B cell (primary cell): Measurements from ENCODE around the gene MRPL34. TPM values are rescaled to one million over a fixed set of nuclear protein-coding genes. Genes with fewer than 3 reads are reported as not detected.

Experiments
- ATAC-seq: fragments of 200-7000 bp; cut with Tn5 transposase; one replicate; pipeline ENCODE4 v1.10.0; 2021; ENCODE audit warnings: low read depth, mild to moderate bottlenecking, moderate number of reproducible peaks, moderate library complexity
- CTCF ChIA-PET: fragments of 350-600 bp; sonication (Branson Sonifier 250); formaldehyde crosslinking; loops from one replicate; lab custom pipeline; 2021; ENCODE audit warnings: antibody characterized with exemption, inconsistent platforms; lab: Charles Lee
- POLR2A ChIA-PET: fragments of 350-600 bp; sonication (Branson Sonifier 250); formaldehyde crosslinking; loops from one replicate; lab custom pipeline; 2021; ENCODE audit warnings: antibody characterized with exemption; lab: Charles Lee
- DNase-seq: peaks from one replicate; pipeline ENCODE4 v3.0.0; 2013
- H2AFZ ChIP-seq: 2 replicates; pipeline ENCODE4 v1.6.1; 2012; ENCODE audit warnings: mild to moderate bottlenecking, low read depth, low read length; ENCODE audit not compliant: insufficient read depth, poor library complexity, severe bottlenecking
- H3K27ac ChIP-seq, 2 donors: 1 replicate in 1 of 2; 2 replicates in 1 of 2; pipeline ENCODE4 v1.5.1; 2012 to 2013; ENCODE audit warnings: low read length in 2 of 2, mild to moderate bottlenecking in 2 of 2, moderate library complexity in 1 of 2
- H3K27me3 ChIP-seq, 4 experiments: fragments of 200-600 bp in 1 of 4; sonication (generic) in 1 of 4; replicated peaks in 1 of 4; 1 replicate in 2 of 4; 2 replicates in 2 of 4; pipeline versions ENCODE4 v1.6.1 to v1.7.0; 2013 to 2016; ENCODE audit warnings: low read length in 3 of 4, mild to moderate bottlenecking in 2 of 4, mixed read lengths in 1 of 4, moderate library complexity in 1 of 4; ENCODE audit not compliant: insufficient read depth in 4 of 4, control insufficient read depth in 3 of 4; ENCODE audit errors: control extremely low read depth in 1 of 4
- H3K36me3 ChIP-seq, 2 experiments: replicated peaks in 1 of 2; 1 replicate in 1 of 2; 2 replicates in 1 of 2; pipeline versions ENCODE4 v1.6.1 to v1.7.1; 2013; ENCODE audit warnings: low read length in 1 of 2; ENCODE audit not compliant: insufficient read depth in 2 of 2, control insufficient read depth in 1 of 2; ENCODE audit errors: control extremely low read depth in 1 of 2, extremely low read depth in 1 of 2
- H3K4me1 ChIP-seq, 2 donors: fragments of 200-600 bp in 1 of 2; sonication (generic) in 1 of 2; 1 replicate in 1 of 2; 2 replicates in 1 of 2; pipeline versions ENCODE4 v1.5.1 to v1.6.1; 2013 to 2017; ENCODE audit warnings: low read length in 2 of 2; ENCODE audit not compliant: control insufficient read depth in 2 of 2, insufficient read depth in 2 of 2
- H3K4me2 ChIP-seq: replicated peaks from 2 replicates; pipeline ENCODE3; 2012; ENCODE audit warnings: mild to moderate bottlenecking, low read depth, low read length; ENCODE audit not compliant: poor library complexity, severe bottlenecking
- H3K4me3 ChIP-seq, 5 experiments: fragments of 200-600 bp in 1 of 5; sonication (generic) in 1 of 5; 1 replicate in 3 of 5; 2 replicates in 2 of 5; pipeline versions ENCODE4 v1.5.1 to v1.7.0; 2011 to 2016; ENCODE audit warnings: low read length in 4 of 5, mild to moderate bottlenecking in 4 of 5, low read depth in 2 of 5, control low read depth in 1 of 5, moderate library complexity in 1 of 5; ENCODE audit not compliant: insufficient read depth in 1 of 5; ENCODE audit errors: control extremely low read depth in 1 of 5, extremely low read depth in 1 of 5
- H3K79me2 ChIP-seq: fragments of 200-600 bp; sonication (generic); one replicate; pipeline ENCODE4 v1.6.0; 2016; ENCODE audit warnings: low read length; ENCODE audit not compliant: control insufficient read depth, insufficient read depth
- H3K9ac ChIP-seq: fragments of 200-600 bp; sonication (generic); 2 replicates; pipeline ENCODE4 v1.6.1; 2017; ENCODE audit warnings: mild to moderate bottlenecking, low read length, moderate library complexity
- H3K9me3 ChIP-seq, 3 donors: one replicate each; pipeline versions ENCODE4 v1.6.1 to v1.7.1; 2013; ENCODE audit warnings: low read length in 2 of 3; ENCODE audit not compliant: control insufficient read depth in 2 of 3, insufficient read depth in 1 of 3; ENCODE audit errors: control extremely low read depth in 1 of 3
- H4K20me1 ChIP-seq: 2 replicates; pipeline ENCODE4 v1.6.0; 2012; ENCODE audit warnings: mild to moderate bottlenecking, low read length; ENCODE audit not compliant: insufficient read depth, control insufficient read depth, poor library complexity, severe bottlenecking
- H3K27ac Mint-ChIP-seq: one replicate; pipeline ENCODE4 v1.8.0; 2021; ENCODE audit warnings: mixed read lengths
- H3K27me3 Mint-ChIP-seq: one replicate; pipeline ENCODE4 v1.8.0; 2021; ENCODE audit warnings: mixed read lengths
- H3K4me1 Mint-ChIP-seq: one replicate; pipeline ENCODE4 v1.8.0; 2021; ENCODE audit warnings: mixed read lengths
- H3K4me3 Mint-ChIP-seq: one replicate; pipeline ENCODE4 v1.8.0; 2021; ENCODE audit warnings: mixed read lengths
- H3K9me3 Mint-ChIP-seq: one replicate; pipeline ENCODE4 v1.8.0; 2022; ENCODE audit warnings: mixed read lengths; ENCODE audit not compliant: insufficient read depth
- EZH2 ChIP-seq: IDR thresholded peaks from 2 replicates; pipeline ENCODE4 v1.6.1; 2012; ENCODE audit warnings: borderline replicate concordance, low read depth, mild to moderate bottlenecking, moderate library complexity, low read length; ENCODE audit not compliant: insufficient read depth, poor library complexity, severe bottlenecking
- WGBS: methylation state at CpG from one replicate; pipeline ENCODE4 v1.1.5; 2013; ENCODE audit warnings: missing lambda C conversion rate; ENCODE audit not compliant: insufficient coverage; 5-methylcytosine and 5-hydroxymethylcytosine counted together
- intact Hi-C: fragments of 100-400 bp; cut with micrococcal nuclease; formaldehyde crosslinking; loops from one replicate; pipeline ENCODE4 v1.10.0; 2022
- polyA plus RNA-seq: library from polyadenylated mRNA; depleted of rRNA; stranded (reverse); fragments of >200 nt; gene quantifications from 2 replicates; pipeline ENCODE4 v1.2.3, GENCODE V29; 2012
- total RNA-seq, 2 donors: library from RNA; stranded (reverse); fragments of 120-200 nt in 1 of 2; gene quantifications; 1 replicate in 1 of 2; 2 replicates in 1 of 2; pipeline versions ENCODE4 v1.2.3 to v1.2.4, GENCODE V29; 2013 to 2022
- TF ChIP-seq, protein P1 (sequence below): fragments of 200-600 bp; IDR thresholded peaks from one replicate; pipeline ENCODE4 v1.8.0; 2022; ENCODE audit warnings: antibody characterized with exemption, mild to moderate bottlenecking

MRPL34 gene
- total and polyA plus RNA-seq, 2 donors (not counting 1 experiment from before 2014, with no cell fraction given), result 16.5 to 45.7 TPM

DNA sequence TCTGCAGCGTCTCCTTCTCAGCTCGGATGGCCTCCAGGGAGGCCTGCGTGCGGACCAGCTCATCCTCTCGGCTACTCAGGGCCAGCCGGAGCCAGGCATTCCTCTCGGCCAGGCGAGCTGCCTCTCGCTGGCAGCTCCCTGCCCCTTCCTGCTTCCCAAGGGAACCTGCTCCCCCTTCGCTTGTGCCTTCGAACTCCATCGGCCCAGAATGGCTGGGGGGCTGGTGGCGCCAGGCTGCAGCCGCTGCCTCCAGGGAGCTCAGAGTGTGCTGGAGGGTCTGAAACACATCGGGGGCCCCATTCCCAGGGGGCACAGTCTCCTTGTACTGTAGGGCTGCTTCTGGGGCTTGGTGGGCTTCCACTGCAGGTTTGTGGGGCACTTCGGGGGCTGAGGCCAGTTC is 43.1 kb upstream of the MRPL34 start:
- H3K27me3 ChIP-seq, result no peaks in the 10 kb centered on the region
- Mint-ChIP-seq H3K4me3 (no peak overlapping the region), H3K4me1 (peaks cover 18% of the 10 kb centered on the region), H3K27me3 (no peaks in the 10 kb centered on the region), H3K9me3 (no peaks in the 10 kb centered on the region), H3K27ac (no peak overlapping the region)
- H3K79me2 ChIP-seq, result no peaks in the 10 kb centered on the region
- H3K9me3 ChIP-seq, result peaks cover 0 to 20% (median 6%) of the 10 kb centered on the region in 3 donors
- H4K20me1 ChIP-seq, result no peaks in the 10 kb centered on the region
- H3K27ac ChIP-seq, result no peak overlapping the region
- no peaks in the 10 kb centered on the region for H3K36me3 ChIP-seq
- intact Hi-C loops, result no loop called here
- H3K4me1 ChIP-seq, result peaks cover 0 to 23% of the 10 kb centered on the region in 2 donors
- DNase-seq, result no peak
- H3K9ac ChIP-seq, result no peak overlapping the region
- no peak overlapping the region for H3K4me3 ChIP-seq
- no peak for TF ChIP-seq EZH2
- TF ChIP-seq, protein P1, sequence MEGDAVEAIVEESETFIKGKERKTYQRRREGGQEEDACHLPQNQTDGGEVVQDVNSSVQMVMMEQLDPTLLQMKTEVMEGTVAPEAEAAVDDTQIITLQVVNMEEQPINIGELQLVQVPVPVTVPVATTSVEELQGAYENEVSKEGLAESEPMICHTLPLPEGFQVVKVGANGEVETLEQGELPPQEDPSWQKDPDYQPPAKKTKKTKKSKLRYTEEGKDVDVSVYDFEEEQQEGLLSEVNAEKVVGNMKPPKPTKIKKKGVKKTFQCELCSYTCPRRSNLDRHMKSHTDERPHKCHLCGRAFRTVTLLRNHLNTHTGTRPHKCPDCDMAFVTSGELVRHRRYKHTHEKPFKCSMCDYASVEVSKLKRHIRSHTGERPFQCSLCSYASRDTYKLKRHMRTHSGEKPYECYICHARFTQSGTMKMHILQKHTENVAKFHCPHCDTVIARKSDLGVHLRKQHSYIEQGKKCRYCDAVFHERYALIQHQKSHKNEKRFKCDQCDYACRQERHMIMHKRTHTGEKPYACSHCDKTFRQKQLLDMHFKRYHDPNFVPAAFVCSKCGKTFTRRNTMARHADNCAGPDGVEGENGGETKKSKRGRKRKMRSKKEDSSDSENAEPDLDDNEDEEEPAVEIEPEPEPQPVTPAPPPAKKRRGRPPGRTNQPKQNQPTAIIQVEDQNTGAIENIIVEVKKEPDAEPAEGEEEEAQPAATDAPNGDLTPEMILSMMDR, result no peak
- 92% methylated on average over 16 of the region's 16 CpGs for WGBS
- CTCF ChIA-PET, result interaction anchor here (1.1 to 4.1 kb wide), 5 partner anchors 11 to 79 kb away, joined by 3 to 46 read pairs (median 4); partner anchors contain the start of gene ANKLE1
- ATAC-seq, result no peak
- no peak overlapping the region for H2AFZ ChIP-seq
- H3K4me2 ChIP-seq, result no peak overlapping the region
- POLR2A ChIA-PET, result no interaction called here

DNA sequence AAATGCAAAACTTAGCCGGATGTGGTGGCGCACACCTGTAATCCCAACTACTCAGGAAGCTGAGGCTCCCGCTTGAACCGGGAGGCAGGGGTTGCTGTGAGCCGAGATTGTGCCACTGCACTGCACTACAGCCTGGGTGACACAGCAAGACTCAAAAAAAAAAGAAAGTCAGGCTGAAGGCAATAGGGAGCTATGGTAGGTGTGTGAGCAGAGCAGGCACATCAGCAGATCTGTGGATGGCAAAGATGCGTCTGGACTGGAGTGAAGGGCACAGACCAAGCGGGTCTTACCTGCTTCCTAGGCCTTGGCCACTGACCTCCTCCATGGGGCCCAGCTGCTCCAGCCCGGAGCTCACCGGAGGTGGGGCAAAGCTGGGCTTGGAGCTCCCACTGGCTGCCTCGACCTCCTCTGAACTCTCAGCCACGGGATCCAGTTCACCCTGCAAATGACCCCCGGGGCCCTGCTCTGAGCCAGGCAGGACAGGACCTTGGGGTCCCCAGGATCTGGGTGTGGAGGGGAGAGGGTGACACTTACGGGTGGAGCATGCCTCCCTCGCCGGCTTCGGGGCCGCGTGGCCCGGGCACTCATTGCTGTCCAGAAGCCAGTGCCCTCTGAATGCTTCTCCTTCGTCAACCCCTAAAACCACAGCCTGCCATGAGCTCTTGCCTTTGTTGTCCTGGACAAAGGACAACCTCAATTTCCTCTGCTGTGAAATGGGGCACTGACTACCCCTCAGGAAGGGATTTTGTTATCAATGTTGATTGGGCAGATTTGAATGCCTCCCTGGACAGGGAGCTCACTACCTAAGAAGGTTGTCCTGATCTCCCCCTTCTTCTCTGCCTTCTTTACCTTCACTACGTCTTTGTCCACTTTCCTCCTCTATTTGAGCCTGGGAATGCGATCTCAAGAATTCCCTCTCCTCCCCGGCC is 41.7 kb upstream of the MRPL34 start:
- 89% methylated on average over 14 of the region's 23 CpGs for WGBS
- Histone ChIP-seq H3K36me3 (peaks cover 0 to 2% of the 10 kb centered on the region in 2 experiments), H3K79me2 (peaks cover 8% of the 10 kb centered on the region), H3K4me2 (no peak overlapping the region), H3K9ac (no peak overlapping the region), H4K20me1 (no peaks in the 10 kb centered on the region), H3K4me3 (no peak overlapping the region), H3K27ac (no peak overlapping the region), H3K9me3 (peaks cover 0 to 18% (median 6%) of the 10 kb centered on the region in 3 donors), H3K4me1 (peaks cover 6 to 30% of the 10 kb centered on the region in 2 donors), H3K27me3 (no peaks in the 10 kb centered on the region), H2AFZ (no peak overlapping the region)
- TF ChIP-seq, protein P1, result no peak
- TF ChIP-seq EZH2, result no peak
- no peaks in the 10 kb centered on the region for H3K27me3 Mint-ChIP-seq
- intact Hi-C loops, result no loop called here
- peaks cover 23% of the 10 kb centered on the region for H3K4me1 Mint-ChIP-seq
- ChIA-PET POLR2A (interaction anchor here (1.0 kb wide), 1 partner anchor 18 kb away, joined by 3 read pairs; the partner anchor contains the start of gene ANKLE1), CTCF (interaction anchor here (0.7 to 4.9 kb wide), 7 partner anchors 8 to 492 kb away, joined by 3 to 52 read pairs (median 4); partner anchors contain the start of gene ANKLE1)
- no peak overlapping the region for H3K4me3 Mint-ChIP-seq
- DNase-seq, result no peak
- H3K27ac Mint-ChIP-seq, result peak overlapping the region; percentile 32
- ATAC-seq, result no peak
- H3K9me3 Mint-ChIP-seq, result no peaks in the 10 kb centered on the region
